B cell (primary cell): ENCODE data around the gene THSD7A. TPM values are rescaled to one million over a fixed set of nuclear protein-coding genes. Genes with fewer than 3 reads are reported as not detected.

Source experiments
- ATAC-seq: fragments of 200-7000 bp; cut with Tn5 transposase; one replicate; pipeline ENCODE4 v1.10.0; 2021; ENCODE audit warnings: low read depth, mild to moderate bottlenecking, moderate number of reproducible peaks, moderate library complexity
- CTCF ChIA-PET: fragments of 350-600 bp; sonication (Branson Sonifier 250); formaldehyde crosslinking; loops from one replicate; lab custom pipeline; 2021; ENCODE audit warnings: antibody characterized with exemption, inconsistent platforms; lab: Charles Lee
- POLR2A ChIA-PET: fragments of 350-600 bp; sonication (Branson Sonifier 250); formaldehyde crosslinking; loops from one replicate; lab custom pipeline; 2021; ENCODE audit warnings: antibody characterized with exemption; lab: Charles Lee
- DNase-seq: peaks from one replicate; pipeline ENCODE4 v3.0.0; 2013
- H2AFZ ChIP-seq: 2 replicates; pipeline ENCODE4 v1.6.1; 2012; ENCODE audit warnings: mild to moderate bottlenecking, low read depth, low read length; ENCODE audit not compliant: insufficient read depth, poor library complexity, severe bottlenecking
- H3K27ac ChIP-seq, 2 donors: 1 replicate in 1 of 2; 2 replicates in 1 of 2; pipeline ENCODE4 v1.5.1; 2012 to 2013; ENCODE audit warnings: low read length in 2 of 2, mild to moderate bottlenecking in 2 of 2, moderate library complexity in 1 of 2
- H3K27me3 ChIP-seq, 4 experiments: fragments of 200-600 bp in 1 of 4; sonication (generic) in 1 of 4; replicated peaks in 1 of 4; 1 replicate in 2 of 4; 2 replicates in 2 of 4; pipeline versions ENCODE4 v1.6.1 to v1.7.0; 2013 to 2016; ENCODE audit warnings: low read length in 3 of 4, mild to moderate bottlenecking in 2 of 4, mixed read lengths in 1 of 4, moderate library complexity in 1 of 4; ENCODE audit not compliant: insufficient read depth in 4 of 4, control insufficient read depth in 3 of 4; ENCODE audit errors: control extremely low read depth in 1 of 4
- H3K36me3 ChIP-seq, 2 experiments: replicated peaks in 1 of 2; 1 replicate in 1 of 2; 2 replicates in 1 of 2; pipeline versions ENCODE4 v1.6.1 to v1.7.1; 2013; ENCODE audit warnings: low read length in 1 of 2; ENCODE audit not compliant: insufficient read depth in 2 of 2, control insufficient read depth in 1 of 2; ENCODE audit errors: control extremely low read depth in 1 of 2, extremely low read depth in 1 of 2
- H3K4me1 ChIP-seq, 2 donors: fragments of 200-600 bp in 1 of 2; sonication (generic) in 1 of 2; 1 replicate in 1 of 2; 2 replicates in 1 of 2; pipeline versions ENCODE4 v1.5.1 to v1.6.1; 2013 to 2017; ENCODE audit warnings: low read length in 2 of 2; ENCODE audit not compliant: control insufficient read depth in 2 of 2, insufficient read depth in 2 of 2
- H3K4me2 ChIP-seq: replicated peaks from 2 replicates; pipeline ENCODE3; 2012; ENCODE audit warnings: mild to moderate bottlenecking, low read depth, low read length; ENCODE audit not compliant: poor library complexity, severe bottlenecking
- H3K4me3 ChIP-seq, 5 experiments: fragments of 200-600 bp in 1 of 5; sonication (generic) in 1 of 5; 1 replicate in 3 of 5; 2 replicates in 2 of 5; pipeline versions ENCODE4 v1.5.1 to v1.7.0; 2011 to 2016; ENCODE audit warnings: low read length in 4 of 5, mild to moderate bottlenecking in 4 of 5, low read depth in 2 of 5, control low read depth in 1 of 5, moderate library complexity in 1 of 5; ENCODE audit not compliant: insufficient read depth in 1 of 5; ENCODE audit errors: control extremely low read depth in 1 of 5, extremely low read depth in 1 of 5
- H3K79me2 ChIP-seq: fragments of 200-600 bp; sonication (generic); one replicate; pipeline ENCODE4 v1.6.0; 2016; ENCODE audit warnings: low read length; ENCODE audit not compliant: control insufficient read depth, insufficient read depth
- H3K9ac ChIP-seq: fragments of 200-600 bp; sonication (generic); 2 replicates; pipeline ENCODE4 v1.6.1; 2017; ENCODE audit warnings: mild to moderate bottlenecking, low read length, moderate library complexity
- H3K9me3 ChIP-seq, 3 donors: one replicate each; pipeline versions ENCODE4 v1.6.1 to v1.7.1; 2013; ENCODE audit warnings: low read length in 2 of 3; ENCODE audit not compliant: control insufficient read depth in 2 of 3, insufficient read depth in 1 of 3; ENCODE audit errors: control extremely low read depth in 1 of 3
- H4K20me1 ChIP-seq: 2 replicates; pipeline ENCODE4 v1.6.0; 2012; ENCODE audit warnings: mild to moderate bottlenecking, low read length; ENCODE audit not compliant: insufficient read depth, control insufficient read depth, poor library complexity, severe bottlenecking
- H3K27ac Mint-ChIP-seq: one replicate; pipeline ENCODE4 v1.8.0; 2021; ENCODE audit warnings: mixed read lengths
- H3K27me3 Mint-ChIP-seq: one replicate; pipeline ENCODE4 v1.8.0; 2021; ENCODE audit warnings: mixed read lengths
- H3K4me1 Mint-ChIP-seq: one replicate; pipeline ENCODE4 v1.8.0; 2021; ENCODE audit warnings: mixed read lengths
- H3K4me3 Mint-ChIP-seq: one replicate; pipeline ENCODE4 v1.8.0; 2021; ENCODE audit warnings: mixed read lengths
- H3K9me3 Mint-ChIP-seq: one replicate; pipeline ENCODE4 v1.8.0; 2022; ENCODE audit warnings: mixed read lengths; ENCODE audit not compliant: insufficient read depth
- EZH2 ChIP-seq: IDR thresholded peaks from 2 replicates; pipeline ENCODE4 v1.6.1; 2012; ENCODE audit warnings: borderline replicate concordance, low read depth, mild to moderate bottlenecking, moderate library complexity, low read length; ENCODE audit not compliant: insufficient read depth, poor library complexity, severe bottlenecking
- WGBS: methylation state at CpG from one replicate; pipeline ENCODE4 v1.1.5; 2013; ENCODE audit warnings: missing lambda C conversion rate; ENCODE audit not compliant: insufficient coverage; 5-methylcytosine and 5-hydroxymethylcytosine counted together
- intact Hi-C: fragments of 100-400 bp; cut with micrococcal nuclease; formaldehyde crosslinking; loops from one replicate; pipeline ENCODE4 v1.10.0; 2022
- polyA plus RNA-seq: library from polyadenylated mRNA; depleted of rRNA; stranded (reverse); fragments of >200 nt; gene quantifications from 2 replicates; pipeline ENCODE4 v1.2.3, GENCODE V29; 2012
- total RNA-seq, 2 donors: library from RNA; stranded (reverse); fragments of 120-200 nt in 1 of 2; gene quantifications; 1 replicate in 1 of 2; 2 replicates in 1 of 2; pipeline versions ENCODE4 v1.2.3 to v1.2.4, GENCODE V29; 2013 to 2022
- TF ChIP-seq, protein P1 (sequence below): fragments of 200-600 bp; IDR thresholded peaks from one replicate; pipeline ENCODE4 v1.8.0; 2022; ENCODE audit warnings: antibody characterized with exemption, mild to moderate bottlenecking

Gene THSD7A
- total and polyA plus RNA-seq, 2 donors (not counting 1 experiment from before 2014, with no cell fraction given): not detected

DNA sequence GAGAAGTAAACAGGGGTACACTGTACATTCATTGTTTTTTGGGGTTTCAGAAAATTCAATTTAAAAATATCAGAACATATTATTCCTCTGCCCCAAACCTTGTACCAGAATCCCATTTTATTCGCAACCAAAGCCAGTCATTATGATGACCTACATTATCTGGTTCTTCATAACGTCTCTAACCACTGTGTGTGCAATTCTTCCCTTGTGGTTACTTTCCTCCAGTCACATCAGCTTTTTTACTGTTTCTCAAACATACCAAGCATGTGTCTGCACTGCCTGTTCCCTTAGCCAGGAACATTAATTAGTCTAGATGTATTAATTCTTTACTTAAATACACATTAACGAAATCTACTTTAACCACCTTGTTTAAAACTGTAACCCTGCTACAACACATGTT, 64.8 kb downstream of the THSD7A start:
- Histone ChIP-seq H4K20me1 (no peaks in the 10 kb centered on the region), H3K4me3 (no peak overlapping the region), H3K9me3 (no peaks in the 10 kb centered on the region), H2AFZ (no peak overlapping the region), H3K79me2 (no peaks in the 10 kb centered on the region), H3K9ac (no peak overlapping the region), H3K36me3 (no peaks in the 10 kb centered on the region), H3K4me2 (no peak overlapping the region), H3K4me1 (no peaks in the 10 kb centered on the region), H3K27ac (no peak overlapping the region), H3K27me3 (no peaks in the 10 kb centered on the region)
- CTCF ChIA-PET: no interaction called here
- Mint-ChIP-seq H3K4me1 (no peaks in the 10 kb centered on the region), H3K27me3 (no peaks in the 10 kb centered on the region), H3K9me3 (no peaks in the 10 kb centered on the region), H3K27ac (no peak overlapping the region), H3K4me3 (no peak overlapping the region)
- POLR2A ChIA-PET: no interaction called here
- ATAC-seq (no peak), DNase-seq (no peak)
- intact Hi-C loops: no loop called here
- WGBS: 65% methylated on average over 2 of the region's 3 CpGs
- no peak for TF ChIP-seq EZH2
- TF ChIP-seq, protein P1, sequence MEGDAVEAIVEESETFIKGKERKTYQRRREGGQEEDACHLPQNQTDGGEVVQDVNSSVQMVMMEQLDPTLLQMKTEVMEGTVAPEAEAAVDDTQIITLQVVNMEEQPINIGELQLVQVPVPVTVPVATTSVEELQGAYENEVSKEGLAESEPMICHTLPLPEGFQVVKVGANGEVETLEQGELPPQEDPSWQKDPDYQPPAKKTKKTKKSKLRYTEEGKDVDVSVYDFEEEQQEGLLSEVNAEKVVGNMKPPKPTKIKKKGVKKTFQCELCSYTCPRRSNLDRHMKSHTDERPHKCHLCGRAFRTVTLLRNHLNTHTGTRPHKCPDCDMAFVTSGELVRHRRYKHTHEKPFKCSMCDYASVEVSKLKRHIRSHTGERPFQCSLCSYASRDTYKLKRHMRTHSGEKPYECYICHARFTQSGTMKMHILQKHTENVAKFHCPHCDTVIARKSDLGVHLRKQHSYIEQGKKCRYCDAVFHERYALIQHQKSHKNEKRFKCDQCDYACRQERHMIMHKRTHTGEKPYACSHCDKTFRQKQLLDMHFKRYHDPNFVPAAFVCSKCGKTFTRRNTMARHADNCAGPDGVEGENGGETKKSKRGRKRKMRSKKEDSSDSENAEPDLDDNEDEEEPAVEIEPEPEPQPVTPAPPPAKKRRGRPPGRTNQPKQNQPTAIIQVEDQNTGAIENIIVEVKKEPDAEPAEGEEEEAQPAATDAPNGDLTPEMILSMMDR: no peak

DNA sequence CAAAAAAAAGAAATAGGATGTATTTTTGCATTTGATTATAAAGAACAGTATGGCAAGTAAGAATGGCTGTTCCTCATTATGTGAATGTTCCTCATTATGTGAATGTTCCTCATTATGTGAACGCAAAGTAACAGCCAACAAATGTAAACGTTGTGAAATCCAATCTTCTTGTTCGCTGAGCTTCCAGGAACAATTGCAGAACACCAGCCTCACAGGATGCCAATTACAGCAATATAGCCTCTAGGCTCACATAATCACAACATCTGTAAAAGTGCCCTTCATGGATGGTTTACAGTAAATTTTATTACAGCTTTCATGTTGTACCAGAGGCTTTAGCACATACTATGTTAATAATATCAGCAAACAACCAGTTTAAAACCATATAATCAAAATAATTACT, 71.6 kb downstream of the THSD7A start:
- TF ChIP-seq, protein P1: no peak
- no peak for TF ChIP-seq EZH2
- Mint-ChIP-seq H3K27ac (no peak overlapping the region), H3K4me3 (no peak overlapping the region), H3K4me1 (no peaks in the 10 kb centered on the region), H3K9me3 (no peaks in the 10 kb centered on the region), H3K27me3 (no peaks in the 10 kb centered on the region)
- intact Hi-C loops: no loop called here
- Histone ChIP-seq H3K27ac (no peak overlapping the region), H3K79me2 (no peaks in the 10 kb centered on the region), H3K4me3 (no peak overlapping the region), H3K4me1 (no peaks in the 10 kb centered on the region), H3K4me2 (no peak overlapping the region), H3K36me3 (no peaks in the 10 kb centered on the region), H3K9me3 (no peaks in the 10 kb centered on the region), H3K9ac (no peak overlapping the region), H3K27me3 (no peaks in the 10 kb centered on the region), H4K20me1 (no peaks in the 10 kb centered on the region), H2AFZ (no peak overlapping the region)
- no peak for ATAC-seq
- ChIA-PET POLR2A (no interaction called here), CTCF (no interaction called here)
- DNase-seq: no peak
- no CpG with 5 or more reads among the region's 3 CpGs for WGBS
